ENCODE measurements around the gene BFSP2. TPM values are rescaled to one million over a fixed set of nuclear protein-coding genes. Genes with fewer than 3 reads are reported as not detected.
"Not testable (repeated sequence)": the region's sequence is repeated elsewhere in the genome, so short reads cannot be mapped to it uniquely, and the experiment has no call there.

Gene BFSP2
- total RNA-seq, 1 experiment from 2014 or later, result not detected

GRCh38 chr3:133457025-133457424 is 57.2 kb downstream of the BFSP2 start:
- DNase-seq (ENCODE audit: low read depth), result no peak

- no peak for DNase-seq (ENCODE audit: low read depth)
These were observed 57.7 kb downstream of the BFSP2 start for GRCh38 chr3:133457465-133458067.

DNA sequence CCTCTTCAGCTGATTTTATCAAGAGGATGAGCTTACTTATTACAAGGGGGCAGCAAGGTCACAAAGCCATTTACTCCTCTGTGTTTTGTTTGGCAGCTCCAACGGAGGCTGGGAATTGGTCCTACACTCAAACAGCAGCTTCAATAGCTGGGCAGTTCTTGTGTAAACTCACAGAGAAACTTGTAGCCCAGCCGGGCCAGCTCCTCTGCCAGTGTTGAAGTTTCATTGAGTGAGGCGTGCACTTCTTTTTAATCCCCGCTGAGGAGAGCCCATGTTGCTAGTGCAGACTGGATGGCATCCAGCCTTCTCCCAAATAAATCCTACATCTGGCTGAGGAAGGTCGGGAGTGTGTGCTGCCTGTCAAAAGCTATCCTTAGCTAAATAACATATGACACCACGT is 59.5 kb downstream of the BFSP2 start:
- no peak for DNase-seq (ENCODE audit: low read depth)

DNA sequence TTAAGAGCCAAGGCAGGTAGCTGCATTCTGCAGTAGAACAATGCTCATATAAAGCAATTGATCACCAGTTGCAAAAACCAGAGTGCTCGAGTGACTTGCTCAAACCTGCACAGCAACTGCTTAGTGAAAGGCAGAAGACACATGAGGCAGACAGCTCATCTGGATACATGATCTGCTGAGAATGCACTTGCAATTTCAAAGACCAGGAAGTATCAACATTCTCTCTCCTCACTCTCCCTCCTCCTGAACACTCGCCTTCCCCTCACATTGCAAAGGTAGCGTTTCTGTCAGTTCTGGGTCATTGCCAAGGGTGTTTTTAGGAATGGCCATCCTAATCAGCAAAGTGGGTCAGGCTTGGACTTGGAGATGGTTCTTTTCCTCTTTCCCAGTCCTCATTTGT is 61.0 kb downstream of the BFSP2 start:
- DNase-seq (ENCODE audit: low read depth), result no peak

- no peak for DNase-seq (ENCODE audit: low read depth)
These were observed 61.4 kb downstream of the BFSP2 start for GRCh38 chr3:133461291-133461690.

DNA sequence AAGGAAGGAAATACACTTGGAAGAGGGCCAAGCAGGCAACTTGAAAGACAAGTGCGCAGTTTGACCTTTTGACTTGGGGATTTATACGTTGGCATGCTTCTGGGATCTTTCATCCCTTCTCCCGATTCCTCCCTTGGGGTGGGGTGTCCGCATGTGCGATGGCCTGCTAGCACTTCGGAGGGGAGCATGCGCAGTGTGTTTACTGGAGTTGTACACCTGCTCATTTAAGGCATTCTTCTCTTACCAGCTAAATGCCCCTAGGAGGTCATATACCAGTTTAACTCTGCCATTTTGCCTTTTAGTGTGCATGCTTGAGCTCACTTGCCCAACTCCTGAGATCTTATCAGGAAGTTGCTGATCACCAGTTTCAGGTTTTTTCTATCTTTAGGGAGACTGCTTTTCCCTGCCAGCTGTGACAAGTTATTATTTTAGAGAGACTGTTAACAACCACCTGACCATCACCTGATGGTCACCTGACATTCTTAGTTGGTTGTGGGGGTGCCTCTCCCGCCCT is 63.5 kb downstream of the BFSP2 start:
- no peak for DNase-seq (ENCODE audit: low read depth)

GRCh38 chr3:133464573-133464972 is 64.7 kb downstream of the BFSP2 start:
- DNase-seq (ENCODE audit: low read depth), result peak; percentile 75

- no peak for DNase-seq (ENCODE audit: low read depth)
These were observed 66.9 kb downstream of the BFSP2 start for GRCh38 chr3:133466531-133467386.

GRCh38 chr3:133467780-133468179 is 67.9 kb downstream of the BFSP2 start:
- no peak for DNase-seq (ENCODE audit: low read depth)

GRCh38 chr3:133468251-133468721 is 68.4 kb downstream of the BFSP2 start:
- no peak for DNase-seq (ENCODE audit: low read depth)

DNA sequence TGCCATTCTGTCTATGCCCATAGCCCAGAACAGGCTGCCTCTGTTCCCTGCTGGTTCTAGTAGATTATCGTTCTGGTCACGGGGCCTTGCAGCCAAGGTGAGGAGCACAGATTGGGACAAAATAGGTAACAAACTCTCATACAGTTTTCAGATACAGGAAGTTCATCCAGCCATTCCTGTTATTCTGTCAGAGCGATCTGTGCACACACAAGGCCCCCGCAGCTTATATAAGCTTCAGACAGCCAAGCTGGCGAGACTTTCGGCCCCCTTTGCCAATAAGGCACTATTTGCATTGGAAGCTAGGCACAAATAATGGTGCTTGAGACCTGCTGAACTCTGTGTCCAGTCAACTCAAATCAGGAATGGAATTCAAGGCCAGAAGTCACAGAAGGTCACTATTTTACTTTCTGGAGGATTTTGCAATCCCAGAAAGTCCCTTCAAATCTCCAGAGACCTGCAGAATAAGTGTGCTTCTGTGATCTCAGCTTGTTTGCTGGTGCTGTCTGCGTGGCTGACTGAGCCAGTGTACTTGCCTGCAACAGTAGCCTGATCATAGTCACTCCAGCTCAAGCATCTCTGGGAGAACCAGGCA is 69.4 kb downstream of the BFSP2 start:
- no peak for DNase-seq (ENCODE audit: low read depth)

DNA sequence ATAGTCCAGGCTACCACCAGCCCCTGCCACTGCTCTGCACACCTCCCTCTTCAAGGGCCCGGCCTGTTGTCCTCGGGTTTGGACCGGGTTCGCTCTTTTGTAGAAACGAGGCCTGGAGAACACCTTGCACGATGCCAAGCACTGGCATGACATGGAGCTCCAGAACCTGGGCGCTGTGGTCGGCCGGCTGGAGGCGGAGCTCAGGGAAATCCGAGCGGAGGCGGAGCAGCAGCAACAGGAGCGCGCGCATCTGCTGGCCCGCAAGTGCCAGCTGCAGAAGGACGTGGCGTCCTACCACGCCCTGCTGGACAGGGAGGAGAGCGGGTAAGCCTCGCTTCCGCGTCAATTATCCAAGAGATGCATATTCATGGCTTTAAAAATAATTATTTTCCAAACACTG is 72.4 kb downstream of the BFSP2 start:
- DNase-seq (ENCODE audit: low read depth), result no peak

GRCh38 chr3:133472889-133473288 is 73.0 kb downstream of the BFSP2 start:
- DNase-seq (ENCODE audit: low read depth), result no peak

DNA sequence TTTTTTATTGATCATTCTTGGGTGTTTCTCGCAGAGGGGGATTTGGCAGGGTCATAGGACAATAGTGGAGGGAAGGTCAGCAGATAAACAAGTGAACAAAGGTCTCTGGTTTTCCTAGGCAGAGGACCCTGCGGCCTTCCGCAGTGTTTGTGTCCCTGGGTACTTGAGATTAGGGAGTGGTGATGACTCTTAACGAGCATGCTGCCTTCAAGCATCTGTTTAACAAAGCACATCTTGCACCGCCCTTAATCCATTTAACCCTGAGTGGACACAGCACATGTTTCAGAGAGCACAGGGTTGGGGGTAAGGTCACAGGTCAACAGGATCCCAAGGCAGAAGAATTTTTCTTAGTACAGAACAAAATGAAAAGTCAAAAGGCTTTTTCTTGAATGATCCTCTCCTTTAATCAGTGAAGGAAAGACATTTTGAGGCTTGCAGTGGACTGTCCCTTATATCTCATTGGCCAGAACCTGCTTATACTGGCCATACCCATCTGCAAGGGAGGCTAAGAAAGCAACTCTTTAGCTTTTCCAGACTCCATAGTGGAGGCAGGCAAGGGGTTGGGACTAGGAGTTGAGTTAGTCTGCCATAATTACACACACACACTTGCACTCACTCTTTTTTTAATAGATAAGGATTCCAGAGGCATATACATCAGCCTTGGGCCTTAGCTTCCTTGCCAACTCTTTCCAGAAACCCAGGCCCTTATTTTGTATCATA is 73.8 kb downstream of the BFSP2 start:
- not testable (repeated sequence) for DNase-seq (ENCODE audit: low read depth)

- DNase-seq (ENCODE audit: low read depth), result peak; percentile 34
These were observed 74.5 kb downstream of the BFSP2 start for GRCh38 chr3:133474251-133474801.

DNA sequence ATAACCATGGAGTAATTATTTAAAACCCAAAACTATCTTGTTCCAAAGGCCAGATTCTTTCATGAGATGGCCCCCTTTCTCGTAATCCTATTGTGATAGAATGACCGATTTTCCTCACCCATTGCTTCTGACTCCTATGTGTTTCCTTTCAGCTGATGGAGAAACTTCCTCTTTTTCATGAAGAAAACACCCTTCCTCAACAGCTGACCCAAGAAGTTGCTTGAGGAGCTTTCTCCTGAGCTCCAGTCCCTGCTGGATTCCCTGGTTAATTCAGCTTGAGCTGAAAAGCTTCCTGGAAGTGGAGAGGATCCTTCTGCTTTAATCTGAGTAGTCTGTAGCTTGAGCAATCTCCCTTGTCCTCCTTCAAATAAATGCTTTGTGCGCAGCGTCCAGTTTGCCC is 75.0 kb downstream of the BFSP2 start:
- DNase-seq (ENCODE audit: low read depth), result no peak

GRCh38 chr3:133475245-133476010 is 75.6 kb downstream of the BFSP2 start:
- DNase-seq (ENCODE audit: low read depth), result no peak

- DNase-seq (ENCODE audit: low read depth), result no peak
These were observed 77.1 kb downstream of the BFSP2 start for GRCh38 chr3:133476971-133477375.

DNA sequence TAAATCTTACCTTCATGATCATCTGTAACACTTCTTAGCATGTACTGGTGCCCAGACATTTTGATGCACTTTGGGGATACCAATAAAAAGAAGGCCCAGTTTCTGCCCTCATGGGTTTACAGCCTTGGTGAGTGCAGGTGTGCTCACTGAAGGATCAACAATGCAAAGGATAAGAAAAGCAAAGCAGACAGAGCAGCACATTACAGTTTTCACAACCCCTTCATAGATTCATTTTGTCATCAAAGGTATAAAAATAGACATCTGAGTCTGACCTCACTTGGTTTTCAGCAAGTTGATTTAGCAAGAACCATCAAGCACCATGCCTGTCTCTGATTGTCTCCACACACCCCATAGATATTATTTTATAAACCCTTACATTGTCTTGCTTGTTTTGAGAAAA is 77.6 kb downstream of the BFSP2 start:
- DNase-seq (ENCODE audit: low read depth), result no peak

- no peak for DNase-seq (ENCODE audit: low read depth)
These were observed 78.8 kb downstream of the BFSP2 start for GRCh38 chr3:133478624-133479023.

DNA sequence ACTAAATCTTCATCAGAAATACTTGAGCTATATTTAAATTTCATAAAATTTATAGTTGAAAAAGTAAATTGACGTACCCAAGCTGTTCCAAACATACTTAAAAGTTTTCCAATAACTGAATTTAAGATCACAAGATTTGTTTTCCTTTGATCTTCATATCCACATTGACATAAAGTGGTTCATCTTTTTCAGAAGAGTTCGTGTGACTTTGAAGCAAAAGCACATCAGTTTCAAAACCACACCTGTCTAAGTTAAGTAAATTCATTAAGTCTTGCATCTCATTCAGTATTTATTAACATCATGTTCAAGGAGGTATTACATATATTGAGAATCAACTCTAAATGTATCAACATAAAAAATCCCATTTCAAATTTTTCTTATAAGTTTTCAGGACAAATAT is 79.5 kb downstream of the BFSP2 start:
- no peak for DNase-seq (ENCODE audit: low read depth)

Data from M059J (cell line).